Cardiac muscle cell (in vitro differentiated cells and primary cell): ENCODE data around the gene CSTPP1. TPM values are rescaled to one million over a fixed set of nuclear protein-coding genes. Genes with fewer than 3 reads are reported as not detected.
"Not testable (repeated sequence)": the region's sequence is repeated elsewhere in the genome, so short reads cannot be mapped to it uniquely, and the experiment has no call there.

ENCODE experiments used
- DNase-seq, 2 donors: peaks; one replicate each; pipeline versions ENCODE4 v3.0.0 to v3.0.0-alpha.2; 2010 to 2017; ENCODE audit warnings: low read depth in 1 of 2, low spot score in 1 of 2
- H3K27ac ChIP-seq: fragments of 200-600 bp; sonication (generic); 2 replicates; pipeline ENCODE4 v1.5.1; 2016
- H3K27me3 ChIP-seq: fragments of 200-600 bp; sonication (generic); 2 replicates; pipeline ENCODE4 v1.6.0; 2016; ENCODE audit warnings: control low read depth
- H3K36me3 ChIP-seq: fragments of 200-600 bp; sonication (generic); 2 replicates; pipeline ENCODE4 v1.5.1; 2016; ENCODE audit warnings: control low read depth
- H3K4me1 ChIP-seq: fragments of 200-600 bp; sonication (generic); 2 replicates; pipeline ENCODE4 v1.8.1; 2017; ENCODE audit warnings: low read depth, mild to moderate bottlenecking, mixed run types
- H3K4me3 ChIP-seq: fragments of 200-600 bp; sonication (generic); 2 replicates; pipeline ENCODE4 v1.5.1; 2016; ENCODE audit warnings: mild to moderate bottlenecking
- H3K9me3 ChIP-seq: fragments of 200-600 bp; sonication (generic); 2 replicates; pipeline ENCODE4 v1.5.1; 2017; ENCODE audit warnings: low read depth, mild to moderate bottlenecking, control low read depth
- polyA plus RNA-seq: library from polyadenylated mRNA; unstranded; fragments of >200 nt; fragmentation: Nextera tagmentation; extraction: Ambion mirVana; gene quantifications from 2 replicates; pipeline ENCODE4 v1.2.1, GENCODE V29; 2016
- total RNA-seq: library from RNA; depleted of rRNA; stranded (reverse); fragments of >200 nt; gene quantifications from 2 replicates; pipeline ENCODE4 v1.2.3, GENCODE V29; 2016
- TF ChIP-seq, protein P1 (sequence below): IDR thresholded peaks from 2 replicates; pipeline ENCODE4 v1.5.1; 2012; ENCODE audit warnings: low read depth, mild to moderate bottlenecking, low read length

The CSTPP1 gene
- total and polyA plus RNA-seq, 2 experiments from 2014 or later = 46.4 to 81.6 TPM

DNA sequence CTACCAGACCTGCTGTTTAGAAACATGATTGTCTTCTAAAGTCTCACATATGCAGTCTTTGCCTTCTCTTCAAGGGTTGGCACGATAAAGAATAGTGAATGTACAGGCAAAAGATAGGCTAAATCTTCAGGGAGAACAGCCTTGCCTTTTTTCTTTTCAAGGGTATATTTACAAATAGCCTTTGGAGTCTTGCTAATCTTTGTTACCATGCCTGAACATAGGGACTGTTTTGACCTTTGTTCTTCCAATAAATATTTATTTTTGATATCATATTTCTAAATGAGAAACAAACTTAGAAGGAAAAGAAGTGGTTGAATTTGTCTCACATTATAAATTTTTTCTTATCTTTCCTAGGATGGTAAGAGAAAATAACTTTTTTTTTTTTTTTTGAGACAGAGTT lies 12.7 kb downstream of the CSTPP1 start:
- DNase-seq = no peak

DNA sequence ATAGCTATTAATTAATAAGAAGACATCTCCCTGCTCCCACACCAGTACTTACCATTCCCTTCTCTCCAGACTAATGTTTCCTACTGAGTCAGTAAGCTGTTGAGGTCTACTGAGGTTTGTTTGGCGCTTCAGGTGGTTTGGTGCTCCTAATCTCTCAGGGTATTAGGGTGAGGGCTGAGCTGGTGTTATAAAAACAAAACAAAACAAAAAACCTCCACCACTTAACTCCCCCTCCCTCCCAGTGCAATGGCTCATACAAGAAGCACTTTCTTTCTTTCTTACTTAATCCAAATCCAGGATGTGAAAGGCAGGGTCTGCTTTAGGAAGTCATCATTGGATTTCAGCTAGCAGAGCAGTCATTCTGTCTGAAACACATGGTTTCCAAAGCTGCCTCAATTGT lies 15.3 kb downstream of the CSTPP1 start:
- DNase-seq = no peak
- TF ChIP-seq, protein P1, sequence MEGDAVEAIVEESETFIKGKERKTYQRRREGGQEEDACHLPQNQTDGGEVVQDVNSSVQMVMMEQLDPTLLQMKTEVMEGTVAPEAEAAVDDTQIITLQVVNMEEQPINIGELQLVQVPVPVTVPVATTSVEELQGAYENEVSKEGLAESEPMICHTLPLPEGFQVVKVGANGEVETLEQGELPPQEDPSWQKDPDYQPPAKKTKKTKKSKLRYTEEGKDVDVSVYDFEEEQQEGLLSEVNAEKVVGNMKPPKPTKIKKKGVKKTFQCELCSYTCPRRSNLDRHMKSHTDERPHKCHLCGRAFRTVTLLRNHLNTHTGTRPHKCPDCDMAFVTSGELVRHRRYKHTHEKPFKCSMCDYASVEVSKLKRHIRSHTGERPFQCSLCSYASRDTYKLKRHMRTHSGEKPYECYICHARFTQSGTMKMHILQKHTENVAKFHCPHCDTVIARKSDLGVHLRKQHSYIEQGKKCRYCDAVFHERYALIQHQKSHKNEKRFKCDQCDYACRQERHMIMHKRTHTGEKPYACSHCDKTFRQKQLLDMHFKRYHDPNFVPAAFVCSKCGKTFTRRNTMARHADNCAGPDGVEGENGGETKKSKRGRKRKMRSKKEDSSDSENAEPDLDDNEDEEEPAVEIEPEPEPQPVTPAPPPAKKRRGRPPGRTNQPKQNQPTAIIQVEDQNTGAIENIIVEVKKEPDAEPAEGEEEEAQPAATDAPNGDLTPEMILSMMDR = no peak
- Histone ChIP-seq H3K4me1 (no peaks in the 10 kb centered on the region), H3K27ac (no peak overlapping the region), H3K9me3 (no peaks in the 10 kb centered on the region), H3K27me3 (no peaks in the 10 kb centered on the region), H3K36me3 (no peaks in the 10 kb centered on the region), H3K4me3 (no peak overlapping the region)

More for the DNA sequence above, 12.7 kb downstream of the CSTPP1 start:
- no peak overlapping the region for H3K27ac ChIP-seq
- H3K4me1 ChIP-seq = no peaks in the 10 kb centered on the region
- TF ChIP-seq, protein P1 = no peak
- no peaks in the 10 kb centered on the region for H3K36me3 ChIP-seq
- no peaks in the 10 kb centered on the region for H3K27me3 ChIP-seq
- H3K9me3 ChIP-seq = no peaks in the 10 kb centered on the region
- no peak overlapping the region for H3K4me3 ChIP-seq

DNA sequence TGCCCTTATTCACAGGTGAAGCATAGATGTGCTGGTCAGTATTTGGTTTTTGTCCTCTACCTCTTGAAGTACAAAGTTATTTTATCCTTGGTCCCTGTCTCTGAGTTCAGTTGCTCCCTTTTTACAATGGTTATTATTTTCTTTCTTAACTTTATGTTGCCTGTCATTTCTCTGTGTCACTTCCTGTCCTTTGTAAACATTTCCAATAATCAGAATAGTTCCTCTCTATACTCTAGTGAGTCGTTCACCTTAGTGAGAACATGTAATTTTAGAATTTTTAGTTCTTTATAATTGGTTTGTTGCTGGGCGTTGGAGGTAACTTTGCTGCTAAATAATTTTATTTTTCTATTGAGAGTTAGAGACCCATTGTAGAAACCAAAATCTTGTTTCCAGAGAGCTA lies 16.0 kb downstream of the CSTPP1 start:
- Histone ChIP-seq H3K36me3 (no peaks in the 10 kb centered on the region), H3K27me3 (no peaks in the 10 kb centered on the region), H3K9me3 (no peaks in the 10 kb centered on the region), H3K27ac (no peak overlapping the region), H3K4me1 (no peaks in the 10 kb centered on the region), H3K4me3 (no peak overlapping the region)
- no peak for DNase-seq
- TF ChIP-seq, protein P1 = no peak

DNA sequence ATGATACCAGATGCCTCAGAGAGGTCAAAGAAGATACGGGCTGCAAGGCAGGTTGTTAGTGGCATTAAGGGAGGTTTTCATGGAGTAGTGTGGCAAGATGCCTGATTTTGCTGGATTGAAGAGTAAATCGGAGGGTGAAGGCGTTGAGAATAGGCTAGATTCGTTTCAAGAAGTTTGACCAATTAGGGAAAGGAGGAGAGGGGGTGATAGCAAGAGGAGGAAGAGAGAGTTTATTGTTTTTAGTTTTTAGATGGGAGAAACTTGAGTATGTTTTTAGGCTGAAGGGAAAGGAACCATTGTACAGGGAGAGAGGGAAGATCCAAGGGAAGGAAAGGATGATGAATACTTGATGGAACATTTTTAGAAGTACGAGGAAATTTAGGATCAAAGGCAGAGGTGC lies 16.5 kb downstream of the CSTPP1 start:
- H3K9me3 ChIP-seq = no peaks in the 10 kb centered on the region
- no peaks in the 10 kb centered on the region for H3K4me1 ChIP-seq
- no peaks in the 10 kb centered on the region for H3K36me3 ChIP-seq
- no peak overlapping the region for H3K27ac ChIP-seq
- DNase-seq = no peak
- TF ChIP-seq, protein P1 = no peak
- no peaks in the 10 kb centered on the region for H3K27me3 ChIP-seq
- H3K4me3 ChIP-seq = no peak overlapping the region

DNA sequence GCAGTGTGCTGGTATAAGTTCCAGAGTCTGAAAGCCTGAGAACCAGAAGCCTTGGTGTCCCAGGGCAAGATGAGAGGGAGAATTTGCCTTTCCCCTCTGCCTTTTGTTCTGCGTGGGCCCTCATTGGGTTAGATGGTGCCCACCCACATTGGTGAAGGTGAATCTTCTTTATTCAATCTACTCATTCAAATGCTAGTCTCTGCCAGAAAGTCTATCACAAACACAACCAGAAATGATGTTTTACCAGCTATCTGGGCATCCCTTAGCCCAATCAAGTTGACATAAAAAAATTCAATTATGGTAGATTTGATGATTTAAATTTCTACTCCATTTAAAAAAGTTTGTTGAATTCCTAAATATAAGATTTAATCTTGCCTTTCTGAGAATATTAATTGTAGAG lies 22.2 kb downstream of the CSTPP1 start:
- Histone ChIP-seq H3K9me3 (no peaks in the 10 kb centered on the region), H3K36me3 (no peaks in the 10 kb centered on the region), H3K27me3 (no peaks in the 10 kb centered on the region), H3K4me3 (no peak overlapping the region), H3K4me1 (no peaks in the 10 kb centered on the region), H3K27ac (no peak overlapping the region)
- DNase-seq = no peak
- TF ChIP-seq, protein P1 = no peak

DNA sequence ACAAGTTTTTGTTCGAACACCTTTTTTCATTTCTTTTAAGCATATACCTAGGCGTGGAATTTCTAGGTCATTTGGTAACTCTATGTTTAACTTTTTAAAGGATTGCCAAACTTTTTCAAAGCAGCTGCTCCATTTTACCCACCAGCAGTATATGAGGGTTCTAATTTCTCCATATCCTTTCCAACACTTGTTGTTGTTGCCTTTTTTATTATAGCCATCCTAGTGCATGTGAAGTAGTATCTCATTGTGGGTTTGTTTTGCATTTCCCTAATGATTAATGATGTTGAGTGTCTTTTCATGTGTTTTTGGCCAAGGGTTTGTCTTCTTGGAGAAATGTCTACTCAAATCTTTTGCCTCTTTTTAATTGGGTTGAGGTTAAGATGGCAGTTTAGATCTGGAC lies 24.5 kb downstream of the CSTPP1 start:
- DNase-seq = no peak
- Histone ChIP-seq H3K9me3 (no peaks in the 10 kb centered on the region), H3K4me3 (no peak overlapping the region), H3K27me3 (no peaks in the 10 kb centered on the region), H3K36me3 (no peaks in the 10 kb centered on the region), H3K4me1 (no peaks in the 10 kb centered on the region), H3K27ac (no peak overlapping the region)
- TF ChIP-seq, protein P1 = no peak

DNA sequence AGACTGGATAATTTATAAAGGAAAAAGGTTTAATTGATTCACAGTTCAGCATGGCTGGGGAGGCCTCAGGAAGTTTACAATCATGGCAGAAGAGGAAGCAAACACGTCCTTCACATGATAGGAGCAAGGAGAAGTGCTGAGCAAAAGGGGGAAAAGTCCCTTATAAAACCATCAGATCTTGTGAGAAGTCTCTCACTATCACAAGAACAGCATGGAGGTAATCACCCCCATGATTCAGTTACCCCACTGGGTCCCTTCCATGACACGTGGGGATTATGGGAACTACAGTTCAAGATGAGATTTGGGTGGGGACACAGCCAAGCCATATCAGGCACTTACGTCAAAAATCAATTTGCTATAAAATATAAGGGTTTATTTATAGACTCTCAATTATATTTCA lies 25.3 kb downstream of the CSTPP1 start:
- not testable (repeated sequence) for H3K4me1 ChIP-seq, H3K4me3 ChIP-seq, H3K27ac ChIP-seq, H3K9me3 ChIP-seq, H3K27me3 ChIP-seq, H3K36me3 ChIP-seq, DNase-seq
